ENCODE results near the gene POPDC2.

GRCh38 chr3:119702530-119703527 is 42.4 kb upstream of the POPDC2 start, which contains the start of gene CFAP91:
- TF ChIP-seq, protein P1, sequence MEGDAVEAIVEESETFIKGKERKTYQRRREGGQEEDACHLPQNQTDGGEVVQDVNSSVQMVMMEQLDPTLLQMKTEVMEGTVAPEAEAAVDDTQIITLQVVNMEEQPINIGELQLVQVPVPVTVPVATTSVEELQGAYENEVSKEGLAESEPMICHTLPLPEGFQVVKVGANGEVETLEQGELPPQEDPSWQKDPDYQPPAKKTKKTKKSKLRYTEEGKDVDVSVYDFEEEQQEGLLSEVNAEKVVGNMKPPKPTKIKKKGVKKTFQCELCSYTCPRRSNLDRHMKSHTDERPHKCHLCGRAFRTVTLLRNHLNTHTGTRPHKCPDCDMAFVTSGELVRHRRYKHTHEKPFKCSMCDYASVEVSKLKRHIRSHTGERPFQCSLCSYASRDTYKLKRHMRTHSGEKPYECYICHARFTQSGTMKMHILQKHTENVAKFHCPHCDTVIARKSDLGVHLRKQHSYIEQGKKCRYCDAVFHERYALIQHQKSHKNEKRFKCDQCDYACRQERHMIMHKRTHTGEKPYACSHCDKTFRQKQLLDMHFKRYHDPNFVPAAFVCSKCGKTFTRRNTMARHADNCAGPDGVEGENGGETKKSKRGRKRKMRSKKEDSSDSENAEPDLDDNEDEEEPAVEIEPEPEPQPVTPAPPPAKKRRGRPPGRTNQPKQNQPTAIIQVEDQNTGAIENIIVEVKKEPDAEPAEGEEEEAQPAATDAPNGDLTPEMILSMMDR (IDR thresholded peaks at IDR 0.05), result no peak
- TF ChIP-seq EZH2 (IDR thresholded peaks at IDR 0.05; ENCODE audit: borderline replicate concordance, insufficient read depth, low read depth, low read length, poor library complexity, severe bottlenecking), result no peak
